HCT116 (cell line): ENCODE data around the gene LNP1. TPM values are rescaled to one million over a fixed set of nuclear protein-coding genes. Genes with fewer than 3 reads are reported as not detected.

Experiments used
- ATAC-seq: fragments of 200-7000 bp; cut with Tn5 transposase; 2 replicates; pipeline ENCODE4 v1.9.1; 2020; ENCODE audit warnings: mild to moderate bottlenecking, moderate library complexity
- Bru-seq: library from RNA; stranded (reverse); fragments of 400-500 nt; gene quantifications from one replicate; lab custom pipeline; 2021; lab: Mats Ljungman, UMichigan
- BruChase-seq, 2 experiments: library from RNA; stranded (reverse); fragments of 400-500 nt; gene quantifications; one replicate each; lab custom pipeline; 2021; lab: Mats Ljungman, UMichigan
- BruUV-seq: library from RNA; stranded (reverse); fragments of 400-500 nt; replicated peaks from 2 replicates; lab custom pipeline; 2021; lab: Mats Ljungman, UMichigan
- CTCF ChIA-PET: fragments of 300-600 bp; sonication (Branson Sonifier 250); formaldehyde crosslinking; loops from one replicate; lab custom pipeline; 2021; ENCODE audit warnings: antibody characterized with exemption; lab: Charles Lee
- POLR2A ChIA-PET: fragments of 300-600, 350-600 bp; sonication (Branson Sonifier 250); formaldehyde crosslinking; loops from one replicate; lab custom pipeline; 2021; ENCODE audit warnings: antibody characterized with exemption; lab: Charles Lee
- RAD21 ChIA-PET, 2 experiments: fragments of 300-600 bp; sonication (Branson Sonifier 250); formaldehyde crosslinking; loops; one replicate each; lab custom pipeline; 2023; ENCODE audit warnings: low total read pairs in 2 of 2; ENCODE audit not compliant: uncharacterized antibody in 2 of 2, unreplicated experiment in 2 of 2, low non-redundant PET in 1 of 2; lab: Charles Lee
- DNase-seq: peaks from one replicate; pipeline ENCODE4 v3.0.0-alpha.2; 2010; ENCODE audit warnings: low read depth, low spot score
- H2AFZ ChIP-seq: fragments of 200-600 bp; shearing (Covaris generic), sonication (generic); 2 replicates; pipeline ENCODE4 v1.6.1; 2017; ENCODE audit warnings: low read depth, mixed run types, mixed read lengths, antibody characterized with exemption, low read length; ENCODE audit not compliant: poor library complexity, severe bottlenecking
- H3K27ac ChIP-seq: 2 replicates; pipeline ENCODE4 v1.5.1; 2012; ENCODE audit warnings: low read depth, low read length
- H3K27me3 ChIP-seq: fragments of 200-600 bp; sonication (generic); 2 replicates; pipeline ENCODE4 v1.6.1; 2016; ENCODE audit warnings: mixed run types, low read length, mixed read lengths; ENCODE audit not compliant: insufficient read depth
- H3K36me3 ChIP-seq, 2 experiments: fragments of 200-500 bp in 1 of 2; fragments of 200-600 bp in 1 of 2; sonication (Bioruptor generic) in 1 of 2; sonication (generic) in 1 of 2; 2 replicates each; pipeline versions ENCODE4 v1.5.1 to v1.6.1; 2014 to 2016; ENCODE audit warnings: low read length in 2 of 2, inconsistent platforms in 1 of 2, mixed read lengths in 1 of 2, mixed run types in 1 of 2; ENCODE audit not compliant: insufficient read depth in 2 of 2, control insufficient read depth in 1 of 2
- H3K4me1 ChIP-seq, 2 experiments: fragments of 200-600 bp in 1 of 2; sonication (generic) in 1 of 2; 2 replicates each; pipeline versions ENCODE4 v1.5.1 to v1.6.1; 2012 to 2017; ENCODE audit warnings: low read length in 2 of 2, inconsistent platforms in 1 of 2, mild to moderate bottlenecking in 1 of 2, mixed read lengths in 1 of 2, mixed run types in 1 of 2, moderate library complexity in 1 of 2; ENCODE audit not compliant: insufficient read depth in 2 of 2, control insufficient read depth in 1 of 2
- H3K4me2 ChIP-seq: fragments of 200-600 bp; sonication (generic); 2 replicates; pipeline ENCODE4 v1.6.1; 2017; ENCODE audit warnings: mixed run types, low read length, mixed read lengths
- H3K4me3 ChIP-seq, 2 experiments: fragments of 200-600 bp in 1 of 2; sonication (generic) in 1 of 2; replicated peaks in 1 of 2; 2 replicates each; pipeline ENCODE4 v1.5.1; 2011 to 2016; ENCODE audit warnings: low read length in 2 of 2, control low read depth in 1 of 2, low read depth in 1 of 2, mild to moderate bottlenecking in 1 of 2, mixed read lengths in 1 of 2, mixed run types in 1 of 2
- H3K79me2 ChIP-seq: fragments of 200-600 bp; sonication (generic); 2 replicates; pipeline ENCODE4 v1.6.1; 2017; ENCODE audit warnings: mild to moderate bottlenecking, mixed run types, low read length, moderate library complexity, mixed read lengths; ENCODE audit not compliant: insufficient read depth
- H3K9ac ChIP-seq: fragments of 200-600 bp; sonication (generic); 2 replicates; pipeline ENCODE4 v1.6.1; 2016; ENCODE audit warnings: low read length, mixed read lengths
- H3K9me2 ChIP-seq: fragments of 200-600 bp; sonication (generic), shearing (Covaris generic); 2 replicates; pipeline ENCODE4 v1.6.1; 2017; ENCODE audit warnings: mixed run types, mild to moderate bottlenecking, moderate library complexity; ENCODE audit not compliant: insufficient read depth
- H3K9me3 ChIP-seq, 2 experiments: fragments of 200-500 bp in 1 of 2; fragments of 200-600 bp in 1 of 2; sonication (Bioruptor generic) in 1 of 2; sonication (generic) in 1 of 2; 2 replicates each; pipeline ENCODE4 v1.6.1; 2014 to 2017; ENCODE audit warnings: low read length in 2 of 2, mixed read lengths in 2 of 2, inconsistent platforms in 1 of 2, low read depth in 1 of 2, mild to moderate bottlenecking in 1 of 2, mixed run types in 1 of 2, moderate library complexity in 1 of 2; ENCODE audit not compliant: control insufficient read depth in 1 of 2, insufficient read depth in 1 of 2
- H4K20me1 ChIP-seq: fragments of 200-600 bp; sonication (generic), shearing (Covaris generic); 2 replicates; pipeline ENCODE4 v1.6.1; 2017; ENCODE audit warnings: mixed run types, mild to moderate bottlenecking, moderate library complexity; ENCODE audit not compliant: insufficient read depth
- CEBPB ChIP-seq: IDR thresholded peaks from 2 replicates; pipeline ENCODE4 v1.6.1; 2012; ENCODE audit warnings: low read depth
- ELF1 ChIP-seq: IDR thresholded peaks from 2 replicates; pipeline ENCODE4 v1.6.1; 2012; ENCODE audit warnings: low read depth, borderline replicate concordance
- EZH2phosphoT487 ChIP-seq: fragments of 200-600 bp; IDR thresholded peaks from 2 replicates; pipeline ENCODE4 v1.6.1; 2018; ENCODE audit warnings: antibody characterized with exemption, borderline replicate concordance
- JUND ChIP-seq: IDR thresholded peaks from 2 replicates; pipeline ENCODE4 v1.6.1; 2012
- POLR2A ChIP-seq: IDR thresholded peaks from 2 replicates; pipeline ENCODE4 v1.7.0; 2011; ENCODE audit warnings: borderline replicate concordance; ENCODE audit not compliant: insufficient read depth, insufficient read length; ENCODE audit errors: extremely low read depth
- POLR2AphosphoS5 ChIP-seq: IDR thresholded peaks from 2 replicates; pipeline ENCODE4 v1.6.1; 2011; ENCODE audit warnings: mild to moderate bottlenecking, low read depth, low read length, moderate library complexity
- RAD21 ChIP-seq: IDR thresholded peaks from 2 replicates; pipeline ENCODE4 v1.6.1; 2012; ENCODE audit warnings: low read depth, mild to moderate bottlenecking
- REST ChIP-seq: IDR thresholded peaks from 2 replicates; pipeline ENCODE4 v1.6.1; 2012; ENCODE audit warnings: low read depth
- SP1 ChIP-seq: IDR thresholded peaks from 2 replicates; pipeline ENCODE4 v1.6.1; 2012; ENCODE audit warnings: low read depth
- SRF ChIP-seq: IDR thresholded peaks from 2 replicates; pipeline ENCODE4 v1.6.1; 2012; ENCODE audit warnings: low read depth
- YY1 ChIP-seq: IDR thresholded peaks from 2 replicates; pipeline ENCODE4 v1.6.1; 2011; ENCODE audit warnings: low read length, low read depth, moderate library complexity, mild to moderate bottlenecking; ENCODE audit not compliant: insufficient replicate concordance; ENCODE audit errors: extremely low read depth
- ZBTB33 ChIP-seq: IDR thresholded peaks from 2 replicates; pipeline ENCODE4 v1.6.1; 2011; ENCODE audit warnings: mild to moderate bottlenecking, low read length, moderate library complexity; ENCODE audit not compliant: insufficient replicate concordance; ENCODE audit errors: extremely low read depth
- ZFX ChIP-seq: fragments of 450-650 bp; IDR thresholded peaks from 2 replicates; pipeline ENCODE4 v1.6.1; 2017
- ZNF274 ChIP-seq: fragments of 200-500 bp; sonication (Bioruptor generic); IDR thresholded peaks from 2 replicates; pipeline ENCODE4 v1.6.1; 2014; ENCODE audit warnings: mild to moderate bottlenecking, low read depth, low read length, inconsistent platforms
- intact Hi-C: fragments of 100-400 bp; cut with micrococcal nuclease; formaldehyde crosslinking; loops from 2 replicates; pipeline ENCODE4 v1.10.0; 2022
- long read RNA-seq: library from polyadenylated mRNA; unstranded; transcript quantifications from one replicate; pipeline ENCODE4 v2.0.0, GENCODE V29; 2021; ENCODE audit not compliant: unreplicated experiment
- polyA plus RNA-seq: library from polyadenylated mRNA; unstranded; fragments of >200 nt; gene quantifications from 2 replicates; pipeline ENCODE4 v1.2.1, GENCODE V29; 2012; ENCODE audit warnings: missing spikeins
- total RNA-seq: library from RNA; stranded (reverse); gene quantifications from one replicate; pipeline ENCODE4 v1.2.1, GENCODE V29; 2021; ENCODE audit not compliant: unreplicated experiment
- TF ChIP-seq, protein P1 (sequence below): IDR thresholded peaks from 2 replicates; pipeline ENCODE4 v1.6.1; 2012

LNP1 gene, protein sequence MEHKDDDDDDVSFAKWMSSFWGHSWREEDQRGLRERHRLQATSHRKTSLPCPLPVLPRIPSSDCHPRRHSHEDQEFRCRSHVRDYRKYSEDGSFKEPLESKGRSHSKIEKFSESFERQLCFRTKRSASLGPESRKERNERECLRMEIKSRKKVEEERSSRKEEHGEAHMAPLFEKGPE
- total RNA-seq: 1.6 TPM
- polyA plus RNA-seq: 0.75 and 0.83 TPM in 2 replicates
- percentile 41 among the genes with signal in this experiment for Bru-seq, nascent RNA
- percentile 29 among the genes with signal in this experiment for BruChase-seq, experiment 1, labeled RNA remaining after a 6-hour chase
- BruChase-seq, experiment 2, labeled RNA remaining after a 2-hour chase: percentile 32 among the genes with signal in this experiment
- long read RNA-seq, partial matches to known transcripts: 1 of 3 reads
- long read RNA-seq, other reads (novel, unspliced or antisense): 0 of 3 reads

GRCh38 chr3:100400780-100401673 is at the start of gene LNP1, which contains the start of gene TOMM70:
LNP1 (plus strand) TSS chr3:100401539; CDS start chr3:100429730, 28,191 bp downstream.
TOMM70 (minus strand) TSS chr3:100401089; CDS start chr3:100400949, 140 bp downstream.
- TSS peak; percentile 82 for BruUV-seq
- no peaks in the 10 kb centered on the region for H3K36me3 ChIP-seq
- DNase-seq (peak; percentile 87), ATAC-seq (peak; percentile 95)
- H3K4me1 ChIP-seq: peaks cover 14 to 24% of the 10 kb centered on the region in 2 experiments
- ChIA-PET RAD21 (no interaction called here), POLR2A (interaction anchor here (0.6 to 1.6 kb wide), 8 partner anchors 9 to 1674 kb away, joined by 3 read pairs; no protein-coding TSS in a partner anchor), CTCF (interaction anchor here (1.0 kb wide), 1 partner anchor 62 kb away, joined by 4 read pairs; no protein-coding TSS in a partner anchor)
- 0 out of 2 replicates have a peak, but pooled peaks cover 3% of the 10 kb centered on the region for H4K20me1 ChIP-seq
- H3K79me2 ChIP-seq: peaks cover 49% of the 10 kb centered on the region
- intact Hi-C loops: no loop called here
- H3K9ac ChIP-seq: peak within 1 kb of the TSS; percentile 74
- peak within 1 kb of the TSS; percentile 91 for H3K4me2 ChIP-seq
- peak within 1 kb of the TSS; percentile 72 to 93 for H3K4me3 ChIP-seq
- no peaks in the 10 kb centered on the region for H3K9me3 ChIP-seq
- H3K9me2 ChIP-seq: no peaks in the 10 kb centered on the region
- H2AFZ ChIP-seq: peak within 1 kb of the TSS; percentile 64
- H3K27ac ChIP-seq: peak within 1 kb of the TSS; percentile 78
- no peaks in the 10 kb centered on the region for H3K27me3 ChIP-seq
- peak; percentile 90 for TF ChIP-seq POLR2AphosphoS5
- no peak for TF ChIP-seq ZBTB33
- peak; percentile 63 for TF ChIP-seq ELF1
- peak; percentile 63 for TF ChIP-seq POLR2A
- TF ChIP-seq SP1: peak; percentile 51; the same call in 1 of the 2 replicates
- 0 out of 2 replicates have a peak, but pooled peaks have one; percentile 45 for TF ChIP-seq SRF
- peak; percentile 81; the same call in 1 of the 2 replicates for TF ChIP-seq ZFX
- no peak for TF ChIP-seq REST
- no peak for TF ChIP-seq CEBPB
- no peak for TF ChIP-seq EZH2phosphoT487
- peak; percentile 43 for TF ChIP-seq YY1
- no peak for TF ChIP-seq RAD21
- no peak for TF ChIP-seq JUND
- TF ChIP-seq ZNF274: no peak
- TF ChIP-seq, protein P1, sequence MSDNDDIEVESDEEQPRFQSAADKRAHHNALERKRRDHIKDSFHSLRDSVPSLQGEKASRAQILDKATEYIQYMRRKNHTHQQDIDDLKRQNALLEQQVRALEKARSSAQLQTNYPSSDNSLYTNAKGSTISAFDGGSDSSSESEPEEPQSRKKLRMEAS: peak; percentile 90; the same call in 1 of the 2 replicates
